ENCODE data around the gene MSN. TPM values are rescaled to one million over a fixed set of nuclear protein-coding genes. Genes with fewer than 3 reads are reported as not detected.

The MSN gene
- total and polyA plus RNA-seq, 2 of the 13 experiments (the other 11 are each of a cell fraction or from before 2014, with no cell fraction given) = 0.15 TPM; not detected in 1

GRCh38 chrX:65718538-65718937, 51.1 kb downstream of the MSN start:
- H3K79me2 ChIP-seq (ENCODE audit: insufficient read depth, low read length) = no peaks in the 10 kb centered on the region
- no peaks in the 10 kb centered on the region for H3K4me1 ChIP-seq (ENCODE audit: insufficient read depth, low read length)
- no peak overlapping the region for H2AFZ ChIP-seq (ENCODE audit: low read length)
- intact Hi-C loops (cut with micrococcal nuclease; ENCODE audit: unreplicated experiment) (no loop called here), in situ Hi-C loops (cut with HindIII; ENCODE audit: extremely low pct_ligation_motif_present, low pct_unique_long_range_greater_than_20kb) (no loop called here)
- no peak for FAIRE-seq
- H3K4me3 ChIP-seq (replicated peaks in 1 of 3; ENCODE audit: insufficient read depth in 1 of 3, low read depth in 2 of 3, low read length in 3 of 3) = no peak overlapping the region
- WGBS (ENCODE audit: low lambda C conversion rate) = 5% methylated on average over 2 of the region's 4 CpGs
- H3K27ac ChIP-seq (ENCODE audit: extremely low read length, insufficient read depth, low read length) = no peak overlapping the region
- no peak overlapping the region for H3K4me2 ChIP-seq (ENCODE audit: low read depth, low read length)
- H3K9ac ChIP-seq (ENCODE audit: insufficient read depth, low read depth, low read length) = no peak overlapping the region
- CTCF ChIA-PET (ENCODE audit: low intra/inter-chr PET ratio, low total read pairs) = no interaction called here
- no TSS peak for BruUV-seq (replicated peaks)
- H3K27me3 ChIP-seq (ENCODE audit: control insufficient read depth in 1 of 2, insufficient read depth in 2 of 2, low read length in 2 of 2) = no peaks in the 10 kb centered on the region
- H3K9me3 ChIP-seq (ENCODE audit: low read length) = no peaks in the 10 kb centered on the region
- ATAC-seq = no peak
- POLR2A ChIA-PET = no interaction called here
- TF ChIP-seq EP300 (IDR thresholded peaks at IDR 0.05; ENCODE audit: low read depth in 2 of 2, low read length in 2 of 2) (no peak), EP300 (CRISPR knock-in tag; IDR thresholded peaks at IDR 0.05; ENCODE audit: borderline replicate concordance) (no peak), ZNF567 (CRISPR knock-in tag; IDR thresholded peaks at IDR 0.05; ENCODE audit: borderline replicate concordance) (no peak), ZBTB42 (CRISPR knock-in tag; IDR thresholded peaks at IDR 0.05) (no peak), SP5 (CRISPR knock-in tag; IDR thresholded peaks at IDR 0.05; ENCODE audit: borderline replicate concordance, low read depth) (no peak), NCOR1 (IDR thresholded peaks at IDR 0.05; ENCODE audit: borderline replicate concordance, low read length) (no peak), ZNF879 (CRISPR knock-in tag; IDR thresholded peaks at IDR 0.05) (no peak), MYC (CRISPR knock-in tag; IDR thresholded peaks at IDR 0.05; ENCODE audit: borderline replicate concordance) (no peak), SNAPC5 (CRISPR knock-in tag; IDR thresholded peaks at IDR 0.05; ENCODE audit: borderline replicate concordance) (no peak), MAF1 (CRISPR knock-in tag; IDR thresholded peaks at IDR 0.05; ENCODE audit: borderline replicate concordance) (no peak), TFAP4 (IDR thresholded peaks at IDR 0.05; ENCODE audit: borderline replicate concordance, low read depth) (no peak), MED1 (CRISPR knock-in tag; IDR thresholded peaks at IDR 0.05) (no peak), FOXP1 (IDR thresholded peaks at IDR 0.05) (no peak), FOXP1 (CRISPR knock-in tag; IDR thresholded peaks at IDR 0.05) (no peak), MLX (CRISPR knock-in tag; IDR thresholded peaks at IDR 0.05) (no peak), JUNB (CRISPR knock-in tag; IDR thresholded peaks at IDR 0.05; ENCODE audit: borderline replicate concordance) (no peak)
- no peaks in the 10 kb centered on the region for H3K36me3 ChIP-seq (replicated peaks in 1 of 2; ENCODE audit: control insufficient read depth in 1 of 2, insufficient read depth in 2 of 2, low read length in 2 of 2)
- no peak for DNase-seq (ENCODE audit: low spot score)
- H4K20me1 ChIP-seq (ENCODE audit: insufficient read depth, low read length) = no peaks in the 10 kb centered on the region

All from HepG2 (cell line).